ENCODE measurements around the gene HMCN2. TPM values are rescaled to one million over a fixed set of nuclear protein-coding genes. Genes with fewer than 3 reads are reported as not detected.
A peak's percentile ranks its signal among the peaks of the same experiment; 100 is the strongest.

HMCN2 gene
- total RNA-seq, 5 donors from 2014 or later (not counting 1 experiment from before 2014, with no cell fraction given), result 0.03 TPM; not detected in 4

- H3K27ac ChIP-seq (ENCODE audit: low read length), result no peak overlapping the region
- 97% methylated on average over 11 of the region's 11 CpGs for WGBS (ENCODE audit: insufficient coverage)
- ChIA-PET POLR2A (no interaction called here), CTCF (no interaction called here)
- H3K4me1 Mint-ChIP-seq, result no peaks in the 10 kb centered on the region
- H3K36me3 ChIP-seq (ENCODE audit: control insufficient read depth in 2 of 2, extremely low read depth in 1 of 2, insufficient read depth in 1 of 2, low read length in 1 of 2), result no peaks in the 10 kb centered on the region
- H3K27me3 Mint-ChIP-seq, result no peaks in the 10 kb centered on the region
- H3K27ac Mint-ChIP-seq, result no peak overlapping the region
- ATAC-seq (replicated peaks in 1 of 4) (no peak), DNase-seq (no peak)
- H3K27me3 ChIP-seq (replicated peaks in 1 of 2; ENCODE audit: control insufficient read depth in 2 of 2, extremely low read depth in 1 of 2, insufficient read depth in 2 of 2, low read length in 1 of 2), result no peaks in the 10 kb centered on the region
- no peak overlapping the region for H3K4me3 Mint-ChIP-seq
- no peak overlapping the region for H3K4me3 ChIP-seq (ENCODE audit: control insufficient read depth in 1 of 2, extremely low read depth in 1 of 2, low read length in 1 of 2)
- H3K36me3 Mint-ChIP-seq, result no peaks in the 10 kb centered on the region
- no peaks in the 10 kb centered on the region for H3K9me3 ChIP-seq
- H3K9me3 Mint-ChIP-seq, result peaks cover 0 to 15% (median 5%) of the 10 kb centered on the region in 3 donors
- no peaks in the 10 kb centered on the region for H3K4me1 ChIP-seq (ENCODE audit: control insufficient read depth in 1 of 2, extremely low read depth in 1 of 2, insufficient read depth in 2 of 2, low read length in 2 of 2)
Measured at GRCh38 chr9:130225071-130225470, 40.5 kb upstream of the HMCN2 start.

- H3K27ac ChIP-seq (ENCODE audit: low read length), result no peak overlapping the region
- no peak for ATAC-seq (replicated peaks in 1 of 4)
- no peak overlapping the region for H3K4me3 ChIP-seq (ENCODE audit: control insufficient read depth in 1 of 2, extremely low read depth in 1 of 2, low read length in 1 of 2)
- Mint-ChIP-seq H3K27me3 (no peaks in the 10 kb centered on the region), H3K36me3 (no peaks in the 10 kb centered on the region), H3K9me3 (peaks cover 0 to 15% (median 5%) of the 10 kb centered on the region in 3 donors), H3K27ac (no peak overlapping the region), H3K4me3 (no peak overlapping the region), H3K4me1 (no peaks in the 10 kb centered on the region)
- no peaks in the 10 kb centered on the region for H3K9me3 ChIP-seq
- H3K27me3 ChIP-seq (replicated peaks in 1 of 2; ENCODE audit: control insufficient read depth in 2 of 2, extremely low read depth in 1 of 2, insufficient read depth in 2 of 2, low read length in 1 of 2), result no peaks in the 10 kb centered on the region
- no peaks in the 10 kb centered on the region for H3K36me3 ChIP-seq (ENCODE audit: control insufficient read depth in 2 of 2, extremely low read depth in 1 of 2, insufficient read depth in 1 of 2, low read length in 1 of 2)
- 94% methylated on average over 20 of the region's 20 CpGs for WGBS (ENCODE audit: insufficient coverage)
- POLR2A ChIA-PET, result no interaction called here
- no peaks in the 10 kb centered on the region for H3K4me1 ChIP-seq (ENCODE audit: control insufficient read depth in 1 of 2, extremely low read depth in 1 of 2, insufficient read depth in 2 of 2, low read length in 2 of 2)
- CTCF ChIA-PET, result no interaction called here
- no peak for DNase-seq
Measured at GRCh38 chr9:130225586-130225985, 40.0 kb upstream of the HMCN2 start.

- Histone ChIP-seq H3K4me1 (ENCODE audit: control insufficient read depth in 1 of 2, extremely low read depth in 1 of 2, insufficient read depth in 2 of 2, low read length in 2 of 2) (no peaks in the 10 kb centered on the region), H3K4me3 (ENCODE audit: control insufficient read depth in 1 of 2, extremely low read depth in 1 of 2, low read length in 1 of 2) (no peak overlapping the region), H3K27ac (ENCODE audit: low read length) (no peak overlapping the region), H3K27me3 (replicated peaks in 1 of 2; ENCODE audit: control insufficient read depth in 2 of 2, extremely low read depth in 1 of 2, insufficient read depth in 2 of 2, low read length in 1 of 2) (no peaks in the 10 kb centered on the region), H3K9me3 (no peaks in the 10 kb centered on the region), H3K36me3 (ENCODE audit: control insufficient read depth in 2 of 2, extremely low read depth in 1 of 2, insufficient read depth in 1 of 2, low read length in 1 of 2) (no peaks in the 10 kb centered on the region)
- CTCF ChIA-PET, result no interaction called here
- Mint-ChIP-seq H3K4me1 (no peaks in the 10 kb centered on the region), H3K27me3 (no peaks in the 10 kb centered on the region), H3K36me3 (no peaks in the 10 kb centered on the region), H3K27ac (no peak overlapping the region), H3K9me3 (peaks cover 0 to 15% (median 5%) of the 10 kb centered on the region in 3 donors), H3K4me3 (no peak overlapping the region)
- POLR2A ChIA-PET, result no interaction called here
- ATAC-seq (replicated peaks in 1 of 4), result no peak
- 85% methylated on average over 12 of the region's 12 CpGs for WGBS (ENCODE audit: insufficient coverage)
- no peak for DNase-seq
Measured at GRCh38 chr9:130226112-130226511, 39.4 kb upstream of the HMCN2 start.

- ATAC-seq (replicated peaks in 1 of 4) (no peak), DNase-seq (no peak)
- no peaks in the 10 kb centered on the region for H3K4me1 ChIP-seq (ENCODE audit: control insufficient read depth in 1 of 2, extremely low read depth in 1 of 2, insufficient read depth in 2 of 2, low read length in 2 of 2)
- no peaks in the 10 kb centered on the region for H3K9me3 ChIP-seq
- peak overlapping the region in 1 of 2 donors; percentile 32 for H3K4me3 ChIP-seq (ENCODE audit: control insufficient read depth in 1 of 2, extremely low read depth in 1 of 2, low read length in 1 of 2)
- CTCF ChIA-PET, result interaction anchor here (0.6 to 0.9 kb wide), 2 partner anchors 500 to 626 kb away, joined by 3 read pairs; no protein-coding TSS in a partner anchor
- H3K27me3 ChIP-seq (replicated peaks in 1 of 2; ENCODE audit: control insufficient read depth in 2 of 2, extremely low read depth in 1 of 2, insufficient read depth in 2 of 2, low read length in 1 of 2), result no peaks in the 10 kb centered on the region
- Mint-ChIP-seq H3K27ac (no peak overlapping the region), H3K36me3 (no peaks in the 10 kb centered on the region), H3K27me3 (no peaks in the 10 kb centered on the region), H3K4me1 (no peaks in the 10 kb centered on the region), H3K4me3 (no peak overlapping the region), H3K9me3 (peaks cover 0 to 15% (median 5%) of the 10 kb centered on the region in 3 donors)
- H3K36me3 ChIP-seq (ENCODE audit: control insufficient read depth in 2 of 2, extremely low read depth in 1 of 2, insufficient read depth in 1 of 2, low read length in 1 of 2), result no peaks in the 10 kb centered on the region
- POLR2A ChIA-PET, result no interaction called here
- H3K27ac ChIP-seq (ENCODE audit: low read length), result no peak overlapping the region
- 100% methylated on average over 2 of the region's 3 CpGs for WGBS (ENCODE audit: insufficient coverage)
Measured at GRCh38 chr9:130227833-130228232, 37.7 kb upstream of the HMCN2 start.

GRCh38 chr9:130229759-130230158 is 35.8 kb upstream of the HMCN2 start:
- no peaks in the 10 kb centered on the region for H3K36me3 Mint-ChIP-seq
- Histone ChIP-seq H3K4me3 (ENCODE audit: control insufficient read depth in 1 of 2, extremely low read depth in 1 of 2, low read length in 1 of 2) (no peak overlapping the region), H3K9me3 (no peaks in the 10 kb centered on the region), H3K4me1 (ENCODE audit: control insufficient read depth in 1 of 2, extremely low read depth in 1 of 2, insufficient read depth in 2 of 2, low read length in 2 of 2) (no peaks in the 10 kb centered on the region), H3K36me3 (ENCODE audit: control insufficient read depth in 2 of 2, extremely low read depth in 1 of 2, insufficient read depth in 1 of 2, low read length in 1 of 2) (peaks cover 0 to 2% of the 10 kb centered on the region in 2 donors), H3K27me3 (replicated peaks in 1 of 2; ENCODE audit: control insufficient read depth in 2 of 2, extremely low read depth in 1 of 2, insufficient read depth in 2 of 2, low read length in 1 of 2) (peaks cover 0 to 8% of the 10 kb centered on the region in 2 experiments), H3K27ac (ENCODE audit: low read length) (no peak overlapping the region)
- no peaks in the 10 kb centered on the region for H3K27me3 Mint-ChIP-seq
- no peak overlapping the region for H3K4me3 Mint-ChIP-seq
- no peaks in the 10 kb centered on the region for H3K4me1 Mint-ChIP-seq
- CTCF ChIA-PET, result no interaction called here
- POLR2A ChIA-PET, result interaction anchor here in 1 of 2 donors (0.6 kb wide), 1 partner anchor 99 kb away, joined by 3 read pairs; no protein-coding TSS in a partner anchor
- WGBS (ENCODE audit: insufficient coverage), result 100% methylated on average over 1 of the region's 3 CpGs
- peaks cover 0 to 15% (median 5%) of the 10 kb centered on the region in 3 donors for H3K9me3 Mint-ChIP-seq
- H3K27ac Mint-ChIP-seq, result no peak overlapping the region
- DNase-seq (no peak), ATAC-seq (replicated peaks in 1 of 4) (no peak)

DNA sequence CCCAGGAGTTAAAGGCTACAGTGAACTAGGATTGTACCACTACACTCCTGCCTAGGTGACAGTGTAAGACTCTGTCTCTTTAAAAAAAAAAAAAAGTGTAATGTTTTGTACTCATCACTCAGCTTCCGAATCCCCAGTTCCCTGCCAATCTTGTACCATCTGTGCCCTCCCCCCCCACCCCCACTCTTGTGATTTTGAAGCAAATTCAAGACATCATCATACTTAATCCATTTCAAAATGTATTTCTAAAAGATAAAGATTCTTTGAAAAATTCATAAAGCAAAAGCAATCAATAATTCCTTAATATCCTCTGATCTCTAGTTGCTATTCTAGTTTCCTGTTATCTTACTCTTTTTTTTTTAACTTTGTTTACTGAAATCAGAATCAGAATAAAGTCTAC is 34.9 kb upstream of the HMCN2 start:
- Histone ChIP-seq H3K27me3 (replicated peaks in 1 of 2; ENCODE audit: control insufficient read depth in 2 of 2, extremely low read depth in 1 of 2, insufficient read depth in 2 of 2, low read length in 1 of 2) (peaks cover 0 to 14% of the 10 kb centered on the region in 2 experiments), H3K36me3 (ENCODE audit: control insufficient read depth in 2 of 2, extremely low read depth in 1 of 2, insufficient read depth in 1 of 2, low read length in 1 of 2) (peaks cover 0 to 3% of the 10 kb centered on the region in 2 donors), H3K27ac (ENCODE audit: low read length) (no peak overlapping the region), H3K4me3 (ENCODE audit: control insufficient read depth in 1 of 2, extremely low read depth in 1 of 2, low read length in 1 of 2) (no peak overlapping the region), H3K4me1 (ENCODE audit: control insufficient read depth in 1 of 2, extremely low read depth in 1 of 2, insufficient read depth in 2 of 2, low read length in 2 of 2) (peaks cover 0 to under 1% of the 10 kb centered on the region in 2 experiments), H3K9me3 (no peaks in the 10 kb centered on the region)
- ATAC-seq (replicated peaks in 1 of 4) (no peak), DNase-seq (no peak)
- H3K27ac Mint-ChIP-seq, result no peak overlapping the region
- POLR2A ChIA-PET, result no interaction called here
- H3K9me3 Mint-ChIP-seq, result peaks cover 0 to 15% (median 5%) of the 10 kb centered on the region in 3 donors
- no peak overlapping the region for H3K4me3 Mint-ChIP-seq
- no peaks in the 10 kb centered on the region for H3K36me3 Mint-ChIP-seq
- H3K27me3 Mint-ChIP-seq, result no peaks in the 10 kb centered on the region
- no peaks in the 10 kb centered on the region for H3K4me1 Mint-ChIP-seq
- CTCF ChIA-PET, result interaction anchor here in 1 of 2 donors (0.7 to 0.8 kb wide), 2 partner anchors 13 to 97 kb away, joined by 3 to 6 read pairs; no protein-coding TSS in a partner anchor
- no CpG with 5 or more reads among the region's 1 CpG for WGBS (ENCODE audit: insufficient coverage)

Measured in T-cell (primary cell).